Esophagus muscularis mucosa (tissue), 4 donors: Measurements from ENCODE around the gene NRP1. TPM values are rescaled to one million over a fixed set of nuclear protein-coding genes. Genes with fewer than 3 reads are reported as not detected.

Experiments
- DNase-seq: peaks from one replicate; pipeline ENCODE4 v3.0.0-alpha.2; 2017; ENCODE audit errors: extremely low spot score
- H3K27ac ChIP-seq, 4 donors: fragments of 200-600 bp; sonication (generic); replicated peaks in 1 of 4; 1 replicate in 3 of 4; 2 replicates in 1 of 4; pipeline ENCODE4 v1.5.1; 2016 to 2019; ENCODE audit warnings: mild to moderate bottlenecking in 1 of 4
- H3K27me3 ChIP-seq, 4 donors: fragments of 200-600 bp; sonication (generic); one replicate each; pipeline versions ENCODE4 v1.5.1 to v1.6.0; 2016 to 2019
- H3K36me3 ChIP-seq, 4 donors: fragments of 200-600 bp; sonication (generic); one replicate each; pipeline ENCODE4 v1.5.1; 2016 to 2019
- H3K4me1 ChIP-seq, 4 donors: fragments of 200-600 bp; sonication (generic); one replicate each; pipeline ENCODE4 v1.5.1; 2016 to 2019
- H3K4me3 ChIP-seq, 4 donors: fragments of 200-600 bp; sonication (generic); 1 replicate in 2 of 4; 2 replicates in 2 of 4; pipeline ENCODE4 v1.5.1; 2016 to 2019; ENCODE audit warnings: mild to moderate bottlenecking in 4 of 4, moderate library complexity in 1 of 4
- H3K9me3 ChIP-seq, 4 donors: fragments of 200-600 bp; sonication (generic); 1 replicate in 3 of 4; 2 replicates in 1 of 4; pipeline ENCODE4 v1.5.1; 2016 to 2019
- EP300 ChIP-seq: sonication (generic); formaldehyde crosslinking; IDR thresholded peaks from one replicate; pipeline ENCODE4 v1.6.1; 2017; ENCODE audit warnings: antibody characterized with exemption
- POLR2A ChIP-seq: fragments of 450-650 bp; IDR thresholded peaks from one replicate; pipeline ENCODE4 v1.6.1; 2017; ENCODE audit warnings: antibody characterized with exemption, moderate library complexity, mild to moderate bottlenecking, low read depth
- POLR2AphosphoS5 ChIP-seq, 2 donors: sonication (generic); formaldehyde crosslinking; IDR thresholded peaks; one replicate each; pipeline ENCODE4 v1.6.1; 2017; ENCODE audit warnings: antibody characterized with exemption in 2 of 2
- WGBS: methylation state at CpG from one replicate; pipeline ENCODE4 v1.1.5; 2018; 5-methylcytosine and 5-hydroxymethylcytosine counted together
- intact Hi-C: fragments of 100-400 bp; cut with DNase I; formaldehyde crosslinking; loops from one replicate; pipeline ENCODE4 v1.15.1; 2023
- total RNA-seq, 4 donors: library from RNA; depleted of rRNA; stranded (reverse); fragments of >200 nt; gene quantifications; one replicate each; pipeline versions ENCODE4 v1.1.0 to v1.2.1, GENCODE V29; 2016
- TF ChIP-seq, protein P1 (sequence below), 3 experiments: fragments of 200-600 bp in 2 of 3; fragments of 450-650 bp in 1 of 3; sonication (generic) in 2 of 3; IDR thresholded peaks; one replicate each; pipeline ENCODE4 v1.5.1; 2017 to 2019; ENCODE audit warnings: antibody characterized with exemption in 3 of 3, mild to moderate bottlenecking in 2 of 3, moderate library complexity in 1 of 3

Gene NRP1
- total RNA-seq, 4 donors from 2014 or later = 36.5 to 64.4 (median 54.1) TPM

DNA sequence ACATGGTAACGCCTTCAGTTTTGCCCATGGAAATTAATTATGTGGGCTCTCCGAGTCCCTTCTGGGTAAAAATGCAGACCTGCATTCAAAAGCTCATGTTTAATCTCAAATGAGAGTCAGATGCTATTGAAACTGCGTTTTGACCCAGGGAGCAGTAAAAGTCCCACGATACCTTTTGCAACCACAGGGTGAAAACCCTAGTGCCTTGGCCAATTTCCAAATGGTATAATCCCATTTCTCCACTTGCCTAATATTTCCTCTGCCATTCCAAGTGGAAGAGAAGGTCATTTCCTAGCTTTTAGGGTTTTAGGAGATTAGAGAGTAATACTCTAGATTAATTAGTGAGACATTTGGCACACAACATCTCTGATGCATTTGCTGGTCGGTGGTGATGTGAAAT is 132.5 kb downstream of the NRP1 start:
- intact Hi-C loops = no loop called here
- Histone ChIP-seq H3K4me3 (no peak overlapping the region), H3K9me3 (no peaks in the 10 kb centered on the region), H3K4me1 (peaks cover 6 to 13% (median 7%) of the 10 kb centered on the region in 4 donors), H3K27ac (no peak overlapping the region), H3K36me3 (peaks cover under 1 to 82% (median 53%) of the 10 kb centered on the region in 4 donors), H3K27me3 (no peaks in the 10 kb centered on the region)
- DNase-seq = no peak
- TF ChIP-seq POLR2AphosphoS5 (IDR thresholded peaks at IDR 0.05) (no peak), POLR2A (no peak), EP300 (no peak)
- TF ChIP-seq, protein P1, sequence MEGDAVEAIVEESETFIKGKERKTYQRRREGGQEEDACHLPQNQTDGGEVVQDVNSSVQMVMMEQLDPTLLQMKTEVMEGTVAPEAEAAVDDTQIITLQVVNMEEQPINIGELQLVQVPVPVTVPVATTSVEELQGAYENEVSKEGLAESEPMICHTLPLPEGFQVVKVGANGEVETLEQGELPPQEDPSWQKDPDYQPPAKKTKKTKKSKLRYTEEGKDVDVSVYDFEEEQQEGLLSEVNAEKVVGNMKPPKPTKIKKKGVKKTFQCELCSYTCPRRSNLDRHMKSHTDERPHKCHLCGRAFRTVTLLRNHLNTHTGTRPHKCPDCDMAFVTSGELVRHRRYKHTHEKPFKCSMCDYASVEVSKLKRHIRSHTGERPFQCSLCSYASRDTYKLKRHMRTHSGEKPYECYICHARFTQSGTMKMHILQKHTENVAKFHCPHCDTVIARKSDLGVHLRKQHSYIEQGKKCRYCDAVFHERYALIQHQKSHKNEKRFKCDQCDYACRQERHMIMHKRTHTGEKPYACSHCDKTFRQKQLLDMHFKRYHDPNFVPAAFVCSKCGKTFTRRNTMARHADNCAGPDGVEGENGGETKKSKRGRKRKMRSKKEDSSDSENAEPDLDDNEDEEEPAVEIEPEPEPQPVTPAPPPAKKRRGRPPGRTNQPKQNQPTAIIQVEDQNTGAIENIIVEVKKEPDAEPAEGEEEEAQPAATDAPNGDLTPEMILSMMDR (IDR thresholded peaks at IDR 0.05) = no peak
- WGBS = 84% methylated on average over 5 of the region's 5 CpGs

DNA sequence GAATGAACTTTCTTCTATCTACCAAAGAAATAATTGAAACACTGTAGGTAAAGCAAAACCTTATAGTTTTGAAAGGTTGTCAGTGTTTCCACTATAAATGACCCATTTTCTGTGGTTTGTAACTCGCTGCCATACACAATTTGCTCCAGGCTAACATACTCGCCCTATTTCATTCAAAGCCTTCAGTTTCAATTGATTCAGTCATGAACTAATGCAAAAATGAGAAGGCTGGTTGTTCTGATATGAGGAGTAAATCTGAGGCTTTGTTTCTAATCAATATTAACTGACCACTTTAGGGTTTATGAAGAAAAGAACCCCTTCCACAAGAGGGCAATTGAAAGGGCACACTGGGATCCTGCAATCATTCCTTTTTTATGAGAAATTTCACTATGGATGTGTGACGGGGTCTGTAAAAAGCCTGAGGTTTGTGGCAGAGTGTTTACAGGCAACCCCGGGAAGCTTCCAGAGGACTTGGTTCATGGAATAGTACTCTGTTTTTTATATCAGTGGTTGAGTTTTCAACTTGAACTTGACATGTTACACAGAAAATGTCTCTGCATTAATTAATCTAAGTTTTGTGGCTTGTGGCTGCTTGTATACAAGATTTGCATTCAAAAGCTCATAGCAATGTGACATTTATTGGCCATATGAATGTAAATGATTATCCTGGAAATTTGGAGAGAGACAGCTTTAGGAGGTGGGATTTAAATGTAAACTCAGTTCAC is 133.2 kb downstream of the NRP1 start:
- H3K27ac ChIP-seq = no peak overlapping the region
- peaks cover 0 to 81% (median 50%) of the 10 kb centered on the region in 4 donors for H3K36me3 ChIP-seq
- TF ChIP-seq EP300 = no peak
- TF ChIP-seq, protein P1 (IDR thresholded peaks at IDR 0.05) = no peak
- TF ChIP-seq POLR2A = no peak
- TF ChIP-seq POLR2AphosphoS5 (IDR thresholded peaks at IDR 0.05) = no peak
- no peak overlapping the region for H3K4me3 ChIP-seq
- DNase-seq = no peak
- H3K9me3 ChIP-seq = no peaks in the 10 kb centered on the region
- peaks cover 8 to 20% (median 12%) of the 10 kb centered on the region in 4 donors for H3K4me1 ChIP-seq
- no peaks in the 10 kb centered on the region for H3K27me3 ChIP-seq
- intact Hi-C loops = no loop called here
- WGBS = 91% methylated on average over 4 of the region's 4 CpGs

DNA sequence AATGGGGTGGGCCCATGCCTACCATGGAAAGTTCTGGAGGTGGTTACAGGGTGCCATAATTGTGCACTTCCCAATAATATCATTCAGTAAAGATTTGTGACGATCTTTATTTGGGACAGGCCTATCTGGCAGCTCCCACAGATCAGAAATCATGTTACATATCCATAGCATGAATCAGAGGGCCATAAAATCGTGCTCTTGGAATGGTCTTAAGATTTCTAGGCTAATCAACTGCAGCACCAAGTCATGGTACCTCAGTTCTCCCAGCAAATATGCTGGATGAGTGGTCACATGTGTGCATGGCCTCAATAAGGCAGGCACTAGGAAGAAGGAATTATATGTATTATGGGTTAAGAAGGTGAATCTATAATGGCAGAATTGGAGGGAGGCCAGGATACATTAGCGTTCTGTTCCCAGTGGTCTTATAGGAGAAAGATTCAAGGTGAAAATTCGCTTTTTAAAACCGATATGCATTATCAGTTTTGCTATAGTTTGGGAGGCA is 134.7 kb downstream of the NRP1 start:
- no peak for DNase-seq
- peaks cover 0 to 77% (median 43%) of the 10 kb centered on the region in 4 donors for H3K36me3 ChIP-seq
- no peak for TF ChIP-seq POLR2AphosphoS5 (IDR thresholded peaks at IDR 0.05)
- TF ChIP-seq, protein P1 (IDR thresholded peaks at IDR 0.05) = no peak
- no peak for TF ChIP-seq EP300
- TF ChIP-seq POLR2A = no peak
- intact Hi-C loops = loop anchor here (5.0 kb wide), 1 partner anchor 38 kb away; no protein-coding TSS in a partner anchor
- H3K4me1 ChIP-seq = peaks cover 13 to 24% (median 22%) of the 10 kb centered on the region in 4 donors
- H3K4me3 ChIP-seq = no peak overlapping the region
- no peaks in the 10 kb centered on the region for H3K9me3 ChIP-seq
- H3K27ac ChIP-seq = no peak overlapping the region
- H3K27me3 ChIP-seq = no peaks in the 10 kb centered on the region
- 95% methylated on average over 5 of the region's 5 CpGs for WGBS

DNA sequence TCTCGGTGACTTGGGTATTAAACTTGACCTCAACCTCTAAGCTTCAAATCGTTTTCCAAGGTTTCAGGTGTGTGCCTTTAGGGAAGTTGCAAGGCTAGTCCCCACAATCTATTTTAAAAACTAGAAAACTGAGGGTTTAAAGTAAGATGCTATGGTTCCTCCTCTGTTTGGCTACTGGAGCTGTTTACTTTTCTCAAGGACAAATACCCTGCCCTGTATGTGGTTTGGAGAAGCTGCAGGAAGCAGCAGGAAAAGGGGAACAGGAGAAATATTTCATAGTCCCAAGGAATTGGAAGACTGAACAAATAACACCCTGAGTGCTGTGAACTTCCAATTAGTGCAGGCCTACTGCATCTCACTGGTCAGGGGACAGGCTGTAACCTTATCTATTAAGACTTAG is 135.9 kb downstream of the NRP1 start:
- WGBS = 86% methylated on average over 2 of the region's 2 CpGs
- H3K36me3 ChIP-seq = peaks cover 0 to 71% (median 42%) of the 10 kb centered on the region in 4 donors
- no peak for DNase-seq
- peaks cover 25 to 36% (median 34%) of the 10 kb centered on the region in 4 donors for H3K4me1 ChIP-seq
- no peak overlapping the region for H3K4me3 ChIP-seq
- no peaks in the 10 kb centered on the region for H3K27me3 ChIP-seq
- H3K9me3 ChIP-seq = no peaks in the 10 kb centered on the region
- TF ChIP-seq POLR2AphosphoS5 (IDR thresholded peaks at IDR 0.05) = no peak
- TF ChIP-seq POLR2A = no peak
- TF ChIP-seq EP300 = no peak
- TF ChIP-seq, protein P1 (IDR thresholded peaks at IDR 0.05) = no peak
- H3K27ac ChIP-seq = no peak overlapping the region
- intact Hi-C loops = loop anchor here (5.0 kb wide), 1 partner anchor 39 kb away; no protein-coding TSS in a partner anchor
